ENCODE results near the gene PAMR1.
A peak's percentile ranks its signal among the peaks of the same experiment; 100 is the strongest.

PAMR1 gene

GRCh38 chr11:35491231-35491871, 34.1 kb downstream of the PAMR1 start:
- FAIRE-seq = no peak

GRCh38 chr11:35488117-35488516, 37.3 kb downstream of the PAMR1 start:
- FAIRE-seq = no peak

GRCh38 chr11:35487532-35488078, 37.8 kb downstream of the PAMR1 start:
- FAIRE-seq = no peak

- FAIRE-seq = no peak
Measured at GRCh38 chr11:35486934-35487333, 38.5 kb downstream of the PAMR1 start.

GRCh38 chr11:35486446-35486845, 39.0 kb downstream of the PAMR1 start:
- FAIRE-seq = no peak

GRCh38 chr11:35485656-35486322, 39.6 kb downstream of the PAMR1 start:
- peak; percentile 19 for FAIRE-seq

GRCh38 chr11:35484435-35484834, 41.0 kb downstream of the PAMR1 start:
- FAIRE-seq = no peak

- FAIRE-seq = no peak
Measured at GRCh38 chr11:35483131-35483820, 42.1 kb downstream of the PAMR1 start.

GRCh38 chr11:35479731-35480130, 45.7 kb downstream of the PAMR1 start:
- no peak for FAIRE-seq

- FAIRE-seq = no peak
Measured at GRCh38 chr11:35478471-35479091, 46.8 kb downstream of the PAMR1 start.

GRCh38 chr11:35477901-35478300, 47.5 kb downstream of the PAMR1 start:
- no peak for FAIRE-seq

GRCh38 chr11:35474688-35475087, 50.7 kb downstream of the PAMR1 start:
- no peak for FAIRE-seq

- FAIRE-seq = no peak
Measured at GRCh38 chr11:35473795-35474374, 51.5 kb downstream of the PAMR1 start.

GRCh38 chr11:35470616-35471015, 54.8 kb downstream of the PAMR1 start:
- no peak for FAIRE-seq

- no peak for FAIRE-seq
Measured at GRCh38 chr11:35466058-35466457, 59.4 kb downstream of the PAMR1 start.

- FAIRE-seq = no peak
Measured at GRCh38 chr11:35464308-35464707, 61.1 kb downstream of the PAMR1 start.

GRCh38 chr11:35463331-35463751, 62.1 kb downstream of the PAMR1 start:
- FAIRE-seq = no peak

GRCh38 chr11:35461917-35462538, 63.4 kb downstream of the PAMR1 start:
- no peak for FAIRE-seq

GRCh38 chr11:35459489-35459888, 65.9 kb downstream of the PAMR1 start:
- no peak for FAIRE-seq

- no peak for FAIRE-seq
Measured at GRCh38 chr11:35458846-35459245, 66.6 kb downstream of the PAMR1 start.

GRCh38 chr11:35454362-35454761, 71.1 kb downstream of the PAMR1 start:
- no peak for FAIRE-seq

- FAIRE-seq = no peak
Measured at GRCh38 chr11:35436581-35437250, 88.7 kb downstream of the PAMR1 start.

All from G401.6 (cell line).